Measurements from ENCODE around the gene NBAS.

GRCh38 chr2:15120631-15121030 lies 440.5 kb downstream of the NBAS start:
- TF ChIP-seq CHD2 (IDR thresholded peaks at IDR 0.05; ENCODE audit: low read length, partially characterized antibody) = no peak
- TF ChIP-seq CTCF (IDR thresholded peaks at IDR 0.05) = no peak
- TF ChIP-seq POLR2AphosphoS5 (IDR thresholded peaks at IDR 0.05; ENCODE audit: low read depth, low read length) = no peak
- no peak for TF ChIP-seq JUND (IDR thresholded peaks at IDR 0.05)

Data from SK-N-SH (cell line).